ENCODE data around the gene FAM167B.
A peak's percentile ranks its signal among the peaks of the same experiment; 100 is the strongest.

FAM167B gene

GRCh38 chr1:32223683-32224082 is 23.3 kb upstream of the FAM167B start:
- DNase-seq (ENCODE audit: low spot score), result no peak

GRCh38 chr1:32224285-32224684 is 22.7 kb upstream of the FAM167B start:
- DNase-seq (ENCODE audit: low spot score), result no peak

GRCh38 chr1:32228771-32229170 is 18.3 kb upstream of the FAM167B start:
- no peak for DNase-seq (ENCODE audit: low spot score)

- DNase-seq (ENCODE audit: low spot score), result no peak
These were observed 15.1 kb upstream of the FAM167B start for GRCh38 chr1:32231843-32232432.

DNA sequence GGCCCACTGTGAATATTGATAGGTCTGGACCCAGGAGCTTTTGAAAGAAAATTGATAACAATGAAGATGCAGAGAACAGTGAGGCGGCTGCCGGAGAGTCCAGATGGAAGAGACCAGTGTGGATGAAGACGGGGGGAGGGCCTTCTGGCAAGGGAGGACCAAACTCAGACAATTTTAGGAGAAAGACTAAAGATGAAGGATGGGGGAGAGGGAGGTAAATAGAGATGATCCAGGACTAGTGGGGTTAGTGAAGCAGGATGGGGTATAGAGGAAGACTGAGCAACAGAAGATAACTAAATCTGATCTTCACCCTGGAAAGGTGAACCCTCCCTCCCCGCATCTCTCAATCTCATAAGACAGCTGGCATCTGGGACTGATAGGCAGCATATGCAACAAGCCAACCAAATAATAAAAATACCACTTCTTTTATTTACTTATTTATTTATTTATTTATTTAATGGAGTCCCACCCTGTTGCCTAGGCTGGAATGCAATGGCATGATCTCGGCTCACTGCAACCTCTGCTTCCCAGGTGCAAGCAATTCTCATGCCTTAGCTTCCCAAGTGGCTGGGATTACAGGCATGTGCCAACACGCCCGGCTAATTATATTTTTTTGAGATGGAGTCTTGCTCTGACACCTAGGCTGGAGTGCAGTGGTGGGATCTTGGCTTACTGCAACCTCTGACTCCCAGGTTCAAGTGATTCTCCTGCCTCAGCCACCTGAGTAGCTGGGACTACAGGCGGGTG is 14.3 kb upstream of the FAM167B start:
- DNase-seq (ENCODE audit: low spot score), result no peak

DNA sequence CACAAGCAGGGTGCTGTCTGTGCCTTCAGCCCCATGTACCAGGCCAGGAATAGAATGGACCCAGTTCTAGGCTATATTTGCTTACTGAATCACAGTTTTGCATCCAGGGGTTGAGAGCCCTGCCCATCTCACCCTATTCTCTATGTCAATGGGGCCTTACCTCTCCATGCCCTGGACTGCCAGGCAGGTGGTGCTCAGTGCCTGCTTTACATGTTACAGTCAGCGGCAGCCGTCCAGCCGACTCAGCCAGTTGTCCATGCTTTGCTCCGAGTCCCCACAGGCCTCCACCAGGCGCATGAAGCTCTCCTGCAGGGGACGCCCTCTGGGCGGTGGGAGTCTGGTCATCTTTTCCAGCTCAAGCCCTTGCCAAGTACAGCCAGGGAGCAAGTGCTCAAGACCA is 12.2 kb upstream of the FAM167B start:
- no peak for DNase-seq (ENCODE audit: low spot score)

DNA sequence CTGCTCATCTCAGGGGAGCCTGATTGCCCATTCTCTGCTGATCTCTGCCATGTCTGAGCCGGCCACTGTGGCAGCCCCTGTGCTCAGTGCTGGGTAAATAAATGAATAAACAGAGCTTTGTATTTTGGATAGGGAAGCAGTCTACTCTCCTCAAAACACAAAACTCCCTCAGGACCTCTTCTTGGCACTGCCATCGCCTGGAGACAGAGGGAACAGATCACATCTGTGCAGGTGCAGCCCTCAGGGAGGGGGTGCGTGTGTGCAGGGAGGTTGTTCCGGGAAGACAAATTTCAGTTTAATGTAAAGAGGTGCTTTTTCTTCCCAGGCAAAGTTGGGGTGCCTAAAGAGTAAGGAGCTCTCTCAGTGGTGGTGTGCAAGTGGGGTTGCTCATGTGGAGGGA is 7.7 kb upstream of the FAM167B start:
- DNase-seq (ENCODE audit: low spot score), result no peak

DNA sequence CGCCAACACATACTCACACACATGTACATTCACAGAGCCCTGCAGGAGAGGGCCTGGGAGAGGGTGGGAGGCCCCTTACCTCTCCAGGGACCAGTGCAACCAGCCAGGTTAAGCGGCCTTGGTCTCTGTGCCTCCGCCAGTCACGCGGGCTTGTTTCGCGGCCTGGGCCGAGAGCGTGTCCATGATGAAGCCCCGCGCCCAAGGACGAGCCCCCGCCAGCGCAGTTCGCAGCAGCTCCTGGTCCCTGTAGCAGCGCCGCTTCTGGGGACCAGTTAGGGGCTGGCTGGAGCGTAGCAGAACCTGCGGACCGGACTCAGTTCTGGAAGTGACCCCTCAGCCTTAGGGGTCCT is 7.3 kb upstream of the FAM167B start:
- no peak for DNase-seq (ENCODE audit: low spot score)

- peak; percentile 62 for DNase-seq (ENCODE audit: low spot score)
These were observed 6.7 kb upstream of the FAM167B start for GRCh38 chr1:32240140-32240951.

- DNase-seq (ENCODE audit: low spot score), result peak; percentile 61
These were observed 5.8 kb upstream of the FAM167B start for GRCh38 chr1:32241001-32241763.

DNA sequence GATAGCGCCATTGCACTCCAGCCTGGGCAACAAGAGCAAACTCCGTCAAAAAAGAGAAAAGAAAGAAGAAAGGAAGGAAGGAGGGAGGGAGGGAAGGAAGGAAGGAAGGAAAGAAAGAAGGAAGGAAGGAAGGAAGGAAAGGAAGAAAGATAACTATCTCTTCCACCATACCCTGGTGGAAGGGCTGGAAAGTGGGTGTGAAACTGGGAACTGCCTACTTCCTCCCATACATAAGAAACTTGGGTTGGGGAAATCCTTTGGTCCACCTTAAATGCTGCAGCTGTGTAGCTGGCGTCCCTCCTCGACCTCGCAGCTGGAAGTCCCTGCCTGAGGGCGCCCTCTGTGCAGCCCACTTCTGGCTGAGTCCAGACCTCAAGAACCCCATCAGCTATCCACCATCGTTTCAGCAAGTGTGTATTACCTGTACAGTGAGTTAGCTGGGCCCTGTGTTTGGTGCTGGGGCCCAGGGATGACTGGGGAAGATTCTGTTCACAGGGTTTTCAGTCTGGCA is 4.6 kb upstream of the FAM167B start:
- DNase-seq (ENCODE audit: low spot score), result peak; percentile 82

DNA sequence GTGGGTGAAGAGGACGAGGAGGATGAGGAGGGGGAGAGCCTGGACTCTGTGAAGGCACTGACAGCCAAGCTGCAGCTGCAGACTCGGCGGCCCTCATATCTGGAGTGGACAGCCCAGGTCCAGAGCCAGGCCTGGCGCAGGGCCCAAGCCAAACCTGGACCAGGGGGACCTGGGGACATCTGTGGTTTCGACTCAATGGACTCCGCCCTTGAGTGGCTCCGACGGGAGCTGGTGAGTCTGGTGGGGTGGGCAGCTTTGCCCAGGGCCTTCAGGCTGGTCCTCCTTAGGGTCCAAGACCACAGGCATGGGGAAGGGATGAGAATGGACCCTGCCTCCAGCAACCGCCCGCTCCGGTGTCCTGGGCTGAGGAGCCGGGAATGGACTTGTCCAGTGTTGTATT is 430 bp downstream of the FAM167B start:
- no peak for DNase-seq (ENCODE audit: low spot score)

DNA sequence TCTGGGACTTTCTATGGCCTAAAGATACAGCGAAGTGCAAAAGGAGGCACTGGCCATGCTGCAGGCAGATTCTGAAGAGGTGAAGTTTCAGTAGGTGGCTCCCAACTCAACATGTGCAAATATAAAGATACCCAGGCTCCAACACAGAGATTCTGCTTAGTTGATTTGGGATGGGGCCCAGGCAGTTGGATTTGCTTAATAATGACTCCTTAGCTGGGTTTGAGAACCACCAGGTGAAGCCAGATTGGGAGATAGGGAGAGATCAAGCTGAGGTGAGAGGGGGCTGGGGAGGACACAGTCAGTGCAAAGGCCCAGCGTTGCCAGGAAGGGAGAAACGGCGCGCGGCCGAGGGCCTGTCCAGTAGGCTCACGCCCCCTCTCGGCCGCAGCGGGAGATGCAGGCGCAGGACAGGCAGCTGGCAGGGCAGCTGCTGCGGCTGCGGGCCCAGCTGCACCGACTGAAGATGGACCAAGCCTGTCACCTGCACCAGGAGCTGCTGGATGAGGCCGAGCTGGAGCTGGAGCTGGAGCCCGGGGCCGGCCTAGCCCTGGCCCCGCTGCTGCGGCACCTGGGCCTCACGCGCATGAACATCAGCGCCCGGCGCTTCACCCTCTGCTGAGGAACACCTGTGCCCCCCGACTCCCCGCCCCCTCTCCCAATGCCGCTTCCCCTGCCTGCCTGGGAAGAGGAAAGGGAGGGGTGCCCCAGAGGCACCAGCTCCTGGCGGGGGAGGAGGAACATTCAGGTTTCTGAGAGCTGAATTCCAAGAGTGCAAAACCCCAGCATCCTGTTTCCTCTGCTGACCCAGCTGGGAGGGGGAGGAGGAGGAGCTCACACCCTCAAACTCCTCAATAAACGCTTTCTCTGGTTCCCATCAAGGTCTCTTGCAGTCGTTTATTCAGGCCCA is 1.2 kb downstream of the FAM167B start:
- no peak for DNase-seq (ENCODE audit: low spot score)

GRCh38 chr1:32249831-32250525 is 3.0 kb downstream of the FAM167B start:
- no peak for DNase-seq (ENCODE audit: low spot score)

DNA sequence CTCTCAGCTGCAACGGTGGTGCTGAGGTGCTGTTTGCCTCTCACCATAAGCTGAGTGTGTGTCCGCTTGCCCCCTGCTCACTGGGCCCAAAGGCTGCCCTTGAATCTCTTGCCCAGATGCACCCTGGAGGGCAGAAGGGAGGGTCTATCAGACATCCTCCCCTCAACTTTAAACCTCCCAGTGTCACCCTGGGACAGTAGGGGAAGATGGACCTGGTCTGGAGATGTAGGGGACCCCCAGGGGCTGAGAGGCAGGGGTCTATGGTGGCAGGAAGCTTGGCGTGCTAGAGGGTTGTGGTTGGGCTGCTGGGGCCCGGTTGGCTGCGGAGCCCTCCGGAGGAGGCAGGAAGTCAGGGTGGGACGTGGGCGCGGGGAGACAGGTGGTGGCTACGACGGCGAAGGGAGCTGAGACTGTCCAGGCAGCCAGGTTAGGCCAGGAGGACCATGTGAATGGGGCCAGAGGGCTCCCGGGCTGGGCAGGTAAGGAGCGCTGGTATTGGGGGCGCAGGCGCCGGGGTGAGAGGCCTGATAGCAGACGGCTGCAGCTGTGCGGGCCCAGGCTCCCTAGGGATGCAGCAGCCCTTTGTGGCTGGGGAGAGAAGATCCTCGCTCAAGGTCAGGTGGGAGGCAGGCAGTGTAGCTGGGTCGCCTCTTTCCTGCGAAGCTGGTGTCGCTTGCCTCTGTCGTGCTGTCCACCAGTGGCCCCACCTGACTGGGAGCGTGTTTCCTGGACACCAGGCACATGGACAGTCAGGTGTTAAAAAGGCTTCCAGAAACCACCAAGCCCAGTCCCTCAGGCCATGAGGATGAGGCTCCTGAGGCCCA is 4.1 kb downstream of the FAM167B start, which contains the start of gene LCK:
LCK (plus strand) TSS at position 373 of the 824 bp plus-strand sequence. CDS start 23,065 bp downstream, outside the sequence.
- DNase-seq (ENCODE audit: low spot score), result no peak

- no peak for DNase-seq (ENCODE audit: low spot score)
These were observed 8.3 kb downstream of the FAM167B start for GRCh38 chr1:32255072-32256071.

DNA sequence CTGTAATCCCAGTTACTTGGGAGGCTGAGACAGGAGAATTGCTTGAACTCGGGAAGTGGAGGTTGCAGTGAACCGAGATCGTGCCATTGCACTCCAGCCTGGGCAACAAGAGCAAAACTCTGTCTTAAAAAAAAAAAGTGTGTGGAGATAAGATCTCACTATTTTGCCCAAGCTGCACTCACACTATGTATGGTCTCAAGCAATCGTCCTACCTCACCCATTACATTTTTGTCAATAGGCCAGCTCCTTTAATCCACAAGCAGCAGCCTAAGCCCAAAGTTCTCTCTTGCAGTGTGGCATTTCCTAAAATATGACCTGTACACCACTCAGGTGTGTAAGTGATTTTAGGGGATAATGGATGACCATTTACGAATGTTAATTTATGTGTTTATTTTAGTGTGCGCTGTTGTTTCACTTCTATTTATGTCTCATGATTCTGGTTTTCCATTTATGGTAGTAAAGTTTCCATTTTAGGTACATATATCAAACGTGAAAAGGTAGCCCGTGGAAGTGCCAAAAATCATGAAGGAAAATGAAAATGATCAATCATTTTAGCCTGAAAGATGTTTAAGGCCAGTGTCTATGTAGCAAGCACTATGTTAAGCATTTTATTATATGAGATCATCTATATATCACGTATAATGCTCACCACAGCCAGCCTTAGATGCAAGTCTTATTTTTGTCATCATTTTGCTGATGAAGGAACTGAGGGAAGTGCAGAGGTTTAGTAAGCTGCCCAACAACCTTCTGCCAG is 9.6 kb downstream of the FAM167B start:
- no peak for DNase-seq (ENCODE audit: low spot score)

GRCh38 chr1:32257227-32257508 is 10.1 kb downstream of the FAM167B start:
- DNase-seq (ENCODE audit: low spot score), result no peak
